Measurements from ENCODE around the gene LANCL3.
"Not testable (repeated sequence)": the region's sequence is repeated elsewhere in the genome, so short reads cannot be mapped to it uniquely, and the experiment has no call there.

The LANCL3 gene

GRCh38 chrX:37627602-37628001, 56.1 kb downstream of the LANCL3 start:
- H3K4me3 ChIP-seq = no peak overlapping the region
- H3K36me3 ChIP-seq = no peaks in the 10 kb centered on the region
- no peaks in the 10 kb centered on the region for H4K20me1 ChIP-seq
- H3K9ac ChIP-seq = no peak overlapping the region
- H3K9me3 ChIP-seq = no peaks in the 10 kb centered on the region
- H3K4me1 ChIP-seq = no peaks in the 10 kb centered on the region
- H3K4me2 ChIP-seq = no peak overlapping the region
- no peak for TF ChIP-seq Cebpa-rat (IDR thresholded peaks at IDR 0.05)
- no peaks in the 10 kb centered on the region for H3K27me3 ChIP-seq
- no peak overlapping the region for H3K27ac ChIP-seq

- Histone ChIP-seq H3K4me1 (no peaks in the 10 kb centered on the region), H3K27ac (no peak overlapping the region), H3K36me3 (no peaks in the 10 kb centered on the region), H4K20me1 (no peaks in the 10 kb centered on the region), H3K4me2 (no peak overlapping the region), H3K9me3 (peaks cover 9% of the 10 kb centered on the region), H3K27me3 (no peaks in the 10 kb centered on the region), H3K4me3 (no peak overlapping the region), H3K9ac (no peak overlapping the region)
- TF ChIP-seq Cebpa-rat (IDR thresholded peaks at IDR 0.05) = no peak
These were observed 66.6 kb downstream of the LANCL3 start for GRCh38 chrX:37638047-37638446.

- no peak for TF ChIP-seq Cebpa-rat (IDR thresholded peaks at IDR 0.05)
- no peak overlapping the region for H3K9ac ChIP-seq
These were observed 68.7 kb downstream of the LANCL3 start for GRCh38 chrX:37640142-37640541.

GRCh38 chrX:37641859-37642258, 70.4 kb downstream of the LANCL3 start:
- Histone ChIP-seq H3K9ac (no peak overlapping the region), H3K27me3 (no peaks in the 10 kb centered on the region), H3K27ac (no peak overlapping the region), H3K4me1 (no peaks in the 10 kb centered on the region), H3K4me2 (no peak overlapping the region), H3K4me3 (no peak overlapping the region), H3K36me3 (no peaks in the 10 kb centered on the region), H4K20me1 (no peaks in the 10 kb centered on the region), H3K9me3 (no peaks in the 10 kb centered on the region)
- no peak for TF ChIP-seq Cebpa-rat (IDR thresholded peaks at IDR 0.05)

More at GRCh38 chrX:37640142-37640541, 68.7 kb downstream of the LANCL3 start:
- no peak overlapping the region for H3K4me2 ChIP-seq
- no peaks in the 10 kb centered on the region for H4K20me1 ChIP-seq
- H3K4me1 ChIP-seq = no peaks in the 10 kb centered on the region
- no peaks in the 10 kb centered on the region for H3K36me3 ChIP-seq
- H3K27ac ChIP-seq = no peak overlapping the region
- H3K9me3 ChIP-seq = no peaks in the 10 kb centered on the region
- H3K4me3 ChIP-seq = no peak overlapping the region
- no peaks in the 10 kb centered on the region for H3K27me3 ChIP-seq

- H3K4me2 ChIP-seq = no peak overlapping the region
- H3K4me3 ChIP-seq = no peak overlapping the region
- H3K27me3 ChIP-seq = no peaks in the 10 kb centered on the region
- TF ChIP-seq Cebpa-rat (IDR thresholded peaks at IDR 0.05) = no peak
- H4K20me1 ChIP-seq = no peaks in the 10 kb centered on the region
- no peaks in the 10 kb centered on the region for H3K9me3 ChIP-seq
- H3K9ac ChIP-seq = no peak overlapping the region
- no peak overlapping the region for H3K27ac ChIP-seq
- no peaks in the 10 kb centered on the region for H3K36me3 ChIP-seq
- H3K4me1 ChIP-seq = no peaks in the 10 kb centered on the region
These were observed 73.2 kb downstream of the LANCL3 start for GRCh38 chrX:37644381-37645305.

- Histone ChIP-seq H3K9ac (no peak overlapping the region), H3K36me3 (no peaks in the 10 kb centered on the region), H3K4me3 (no peak overlapping the region), H3K9me3 (no peaks in the 10 kb centered on the region), H3K4me1 (no peaks in the 10 kb centered on the region), H4K20me1 (no peaks in the 10 kb centered on the region), H3K27ac (no peak overlapping the region), H3K4me2 (no peak overlapping the region), H3K27me3 (no peaks in the 10 kb centered on the region)
- TF ChIP-seq Cebpa-rat (IDR thresholded peaks at IDR 0.05) = no peak
These were observed 74.8 kb downstream of the LANCL3 start for GRCh38 chrX:37646254-37646653.

- H4K20me1 ChIP-seq, H3K9me3 ChIP-seq, H3K27me3 ChIP-seq, H3K36me3 ChIP-seq, H3K27ac ChIP-seq, H3K9ac ChIP-seq, H3K4me1 ChIP-seq, H3K4me2 ChIP-seq, H3K4me3 ChIP-seq: not testable (repeated sequence)
These were observed 79.4 kb downstream of the LANCL3 start for GRCh38 chrX:37650879-37651278.

GRCh38 chrX:37651921-37652452, 80.5 kb downstream of the LANCL3 start:
- Histone ChIP-seq H3K9ac (no peak overlapping the region), H3K36me3 (no peaks in the 10 kb centered on the region), H3K4me2 (no peak overlapping the region), H3K4me3 (no peak overlapping the region), H3K27ac (no peak overlapping the region), H3K4me1 (no peaks in the 10 kb centered on the region), H3K27me3 (no peaks in the 10 kb centered on the region), H3K9me3 (no peaks in the 10 kb centered on the region), H4K20me1 (no peaks in the 10 kb centered on the region)
- TF ChIP-seq Cebpa-rat (IDR thresholded peaks at IDR 0.05) = no peak

- H3K36me3 ChIP-seq = no peaks in the 10 kb centered on the region
- H3K4me1 ChIP-seq = no peaks in the 10 kb centered on the region
- no peaks in the 10 kb centered on the region for H3K27me3 ChIP-seq
- H3K4me3 ChIP-seq = no peak overlapping the region
- no peak overlapping the region for H3K27ac ChIP-seq
- no peaks in the 10 kb centered on the region for H4K20me1 ChIP-seq
- H3K9ac ChIP-seq = no peak overlapping the region
- TF ChIP-seq Cebpa-rat (IDR thresholded peaks at IDR 0.05) = no peak
- no peaks in the 10 kb centered on the region for H3K9me3 ChIP-seq
- H3K4me2 ChIP-seq = no peak overlapping the region
These were observed 81.2 kb downstream of the LANCL3 start for GRCh38 chrX:37652589-37653231.

- TF ChIP-seq Cebpa-rat (IDR thresholded peaks at IDR 0.05) = no peak
- Histone ChIP-seq H3K27me3 (no peaks in the 10 kb centered on the region), H3K9me3 (no peaks in the 10 kb centered on the region), H4K20me1 (no peaks in the 10 kb centered on the region), H3K4me1 (no peaks in the 10 kb centered on the region), H3K27ac (no peak overlapping the region), H3K4me3 (no peak overlapping the region), H3K36me3 (no peaks in the 10 kb centered on the region), H3K4me2 (no peak overlapping the region), H3K9ac (no peak overlapping the region)
These were observed 82.1 kb downstream of the LANCL3 start for GRCh38 chrX:37653397-37654085.
